Ectodermal cell (in vitro differentiated cells): ENCODE results near the gene TANC2.

Experiments
- H3K27ac ChIP-seq: 2 replicates; pipeline ENCODE4 v1.7.0; 2013; ENCODE audit warnings: mild to moderate bottlenecking, low read depth, low read length; ENCODE audit not compliant: insufficient read depth, poor library complexity, severe bottlenecking
- H3K27me3 ChIP-seq: 2 replicates; pipeline ENCODE4 v1.7.0; 2013; ENCODE audit warnings: mild to moderate bottlenecking, low read length; ENCODE audit not compliant: insufficient read depth, control insufficient read depth, poor library complexity, severe bottlenecking
- H3K36me3 ChIP-seq: one replicate; pipeline ENCODE4 v1.7.0; 2013; ENCODE audit warnings: low read length; ENCODE audit not compliant: control insufficient read depth, insufficient read depth
- H3K4me1 ChIP-seq: one replicate; pipeline ENCODE4 v1.7.0; 2013; ENCODE audit warnings: low read length; ENCODE audit not compliant: control insufficient read depth, insufficient read depth
- H3K4me3 ChIP-seq: 2 replicates; pipeline ENCODE4 v1.7.0; 2013; ENCODE audit warnings: low read depth, low read length, control low read depth; ENCODE audit not compliant: insufficient read depth
- H3K9me3 ChIP-seq: 2 replicates; pipeline ENCODE4 v1.7.0; 2013; ENCODE audit warnings: mild to moderate bottlenecking, low read length, moderate library complexity; ENCODE audit not compliant: control insufficient read depth
- WGBS, 2 experiments: methylation state at CpG; one replicate each; pipeline ENCODE4 v1.1.7; 2013; ENCODE audit warnings: missing lambda C conversion rate in 2 of 2; 5-methylcytosine and 5-hydroxymethylcytosine counted together

TANC2 gene

GRCh38 chr17:62963296-62963695 lies 2.7 kb upstream of the TANC2 start:
- peaks cover 32% of the 10 kb centered on the region for H3K27me3 ChIP-seq
- peaks cover 9% of the 10 kb centered on the region for H3K4me1 ChIP-seq
- H3K36me3 ChIP-seq = no peaks in the 10 kb centered on the region
- H3K4me3 ChIP-seq = no peak overlapping the region
- 89 to 90% methylated on average over 3 of the region's 3 CpGs for WGBS, 2 experiments
- H3K27ac ChIP-seq = no peak overlapping the region
- no peaks in the 10 kb centered on the region for H3K9me3 ChIP-seq

GRCh38 chr17:62964506-62964905 lies 1.5 kb upstream of the TANC2 start:
- H3K9me3 ChIP-seq = no peaks in the 10 kb centered on the region
- H3K4me1 ChIP-seq = peaks cover 9% of the 10 kb centered on the region
- WGBS, 2 experiments = 94% methylated on average over 4 of the region's 4 CpGs
- no peak overlapping the region for H3K27ac ChIP-seq
- H3K27me3 ChIP-seq = peaks cover 32% of the 10 kb centered on the region
- H3K36me3 ChIP-seq = no peaks in the 10 kb centered on the region
- no peak overlapping the region for H3K4me3 ChIP-seq

- WGBS, 2 experiments = 78 to 80% methylated on average over 19 of the region's 19 CpGs
- Histone ChIP-seq H3K9me3 (no peaks in the 10 kb centered on the region), H3K36me3 (no peaks in the 10 kb centered on the region), H3K27me3 (peaks cover 32% of the 10 kb centered on the region), H3K27ac (no peak overlapping the region), H3K4me1 (peaks cover 9% of the 10 kb centered on the region), H3K4me3 (peak overlapping the region; percentile 45)
Measured at GRCh38 chr17:62965174-62965685, 805 bp upstream of the TANC2 start.

GRCh38 chr17:62966426-62967204 lies 580 bp downstream of the TANC2 start:
- no peaks in the 10 kb centered on the region for H3K36me3 ChIP-seq
- peaks cover 9% of the 10 kb centered on the region for H3K4me1 ChIP-seq
- H3K4me3 ChIP-seq = peak overlapping the region; percentile 72
- no peaks in the 10 kb centered on the region for H3K9me3 ChIP-seq
- 0 to 1% methylated on average over 80 of the region's 80 CpGs for WGBS, 2 experiments
- peaks cover 32% of the 10 kb centered on the region for H3K27me3 ChIP-seq
- no peak overlapping the region for H3K27ac ChIP-seq

GRCh38 chr17:62967205-62967529 lies 1.1 kb downstream of the TANC2 start:
- 9 to 22% methylated on average over 3 to 4 of the region's 4 CpGs for WGBS, 2 experiments
- Histone ChIP-seq H3K27ac (no peak overlapping the region), H3K4me1 (peaks cover 9% of the 10 kb centered on the region), H3K36me3 (no peaks in the 10 kb centered on the region), H3K27me3 (peaks cover 32% of the 10 kb centered on the region), H3K4me3 (peak overlapping the region; percentile 72), H3K9me3 (no peaks in the 10 kb centered on the region)

GRCh38 chr17:62968445-62968923 lies 2.4 kb downstream of the TANC2 start:
- no peak overlapping the region for H3K27ac ChIP-seq
- H3K4me1 ChIP-seq = peaks cover 9% of the 10 kb centered on the region
- 8 to 10% methylated on average over 3 of the region's 3 CpGs for WGBS, 2 experiments
- no peaks in the 10 kb centered on the region for H3K9me3 ChIP-seq
- H3K4me3 ChIP-seq = no peak overlapping the region
- H3K27me3 ChIP-seq = peaks cover 32% of the 10 kb centered on the region
- no peaks in the 10 kb centered on the region for H3K36me3 ChIP-seq

GRCh38 chr17:62970610-62971009 lies 4.6 kb downstream of the TANC2 start:
- Histone ChIP-seq H3K36me3 (no peaks in the 10 kb centered on the region), H3K9me3 (no peaks in the 10 kb centered on the region), H3K27ac (no peak overlapping the region), H3K4me3 (no peak overlapping the region), H3K4me1 (peaks cover 9% of the 10 kb centered on the region), H3K27me3 (peaks cover 19% of the 10 kb centered on the region)

GRCh38 chr17:62971853-62972252 lies 5.8 kb downstream of the TANC2 start:
- Histone ChIP-seq H3K4me3 (no peak overlapping the region), H3K4me1 (peaks cover 9% of the 10 kb centered on the region), H3K27me3 (peaks cover 15% of the 10 kb centered on the region), H3K27ac (no peak overlapping the region), H3K36me3 (no peaks in the 10 kb centered on the region), H3K9me3 (no peaks in the 10 kb centered on the region)
- 79 to 85% methylated on average over 4 of the region's 4 CpGs for WGBS, 2 experiments

GRCh38 chr17:62974788-62975187 lies 8.8 kb downstream of the TANC2 start:
- Histone ChIP-seq H3K27ac (no peak overlapping the region), H3K36me3 (no peaks in the 10 kb centered on the region), H3K4me3 (no peak overlapping the region), H3K27me3 (no peaks in the 10 kb centered on the region), H3K4me1 (no peaks in the 10 kb centered on the region), H3K9me3 (no peaks in the 10 kb centered on the region)
- 93 to 95% methylated on average over 4 of the region's 4 CpGs for WGBS, 2 experiments

- Histone ChIP-seq H3K9me3 (no peaks in the 10 kb centered on the region), H3K4me1 (no peaks in the 10 kb centered on the region), H3K36me3 (no peaks in the 10 kb centered on the region), H3K4me3 (no peak overlapping the region), H3K27me3 (no peaks in the 10 kb centered on the region), H3K27ac (no peak overlapping the region)
- WGBS, 2 experiments = 100% methylated on average over 1 of the region's 2 CpGs; no CpG with 5 or more reads in 1 of the 2 experiments
Measured at GRCh38 chr17:62975206-62975605, 9.2 kb downstream of the TANC2 start.
